HepG2 (cell line): ENCODE data around the gene IMPACT. TPM values are rescaled to one million over a fixed set of nuclear protein-coding genes. Genes with fewer than 3 reads are reported as not detected.

ENCODE experiments used
- AHR ChIP-seq: IDR thresholded peaks from 2 replicates; pipeline ENCODE4 v1.6.1; 2018; ENCODE audit warnings: missing genetic modification reagents, missing compliant biosample characterization
- ARID2 ChIP-seq: sonication (generic); formaldehyde crosslinking; IDR thresholded peaks from 2 replicates; pipeline ENCODE4 v1.8.1; 2022; ENCODE audit warnings: mild to moderate bottlenecking, missing genetic modification reagents, borderline replicate concordance
- DNMT3B ChIP-seq: conservative IDR thresholded peaks from 2 replicates; pipeline ENCODE4 v1.6.1; 2016; ENCODE audit warnings: missing biosample characterization, control low read depth
- HCFC1 ChIP-seq: fragments of 150-350 bp; IDR thresholded peaks from 2 replicates; pipeline ENCODE4 v1.6.1; 2014; ENCODE audit warnings: low read depth, low read length
- HNF4G ChIP-seq, 2 experiments: sonication (generic) in 1 of 2; formaldehyde crosslinking in 1 of 2; IDR thresholded peaks; 2 replicates each; pipeline versions ENCODE4 v1.4.0 to v1.6.1; 2011 to 2020; ENCODE audit warnings: borderline replicate concordance in 2 of 2, low read depth in 2 of 2, mild to moderate bottlenecking in 2 of 2, low read length in 1 of 2, missing genetic modification reagents in 1 of 2, moderate library complexity in 1 of 2
- IKZF5 ChIP-seq: IDR thresholded peaks from 2 replicates; pipeline ENCODE4 v1.6.1; 2018; ENCODE audit warnings: missing genetic modification reagents, mild to moderate bottlenecking, missing compliant biosample characterization
- IRF9 ChIP-seq: sonication (generic); formaldehyde crosslinking; IDR thresholded peaks from 2 replicates; pipeline ENCODE4 v1.8.0; 2022; ENCODE audit warnings: missing genetic modification reagents, mild to moderate bottlenecking, borderline replicate concordance
- NR2C2 ChIP-seq: sonication (generic); formaldehyde crosslinking; IDR thresholded peaks from 2 replicates; pipeline ENCODE4 v1.4.0; 2020; ENCODE audit warnings: missing genetic modification reagents, mild to moderate bottlenecking, moderate library complexity, borderline replicate concordance
- NRL ChIP-seq: sonication (generic); formaldehyde crosslinking; IDR thresholded peaks from 2 replicates; pipeline ENCODE4 v1.5.0; 2020; ENCODE audit warnings: missing genetic modification reagents, mild to moderate bottlenecking, moderate library complexity, borderline replicate concordance
- TCF12 ChIP-seq, 2 experiments: fragments of 450-650 bp in 1 of 2; sonication (generic) in 1 of 2; formaldehyde crosslinking in 1 of 2; IDR thresholded peaks; 2 replicates each; pipeline versions ENCODE4 v1.6.1 to v1.8.0; 2017 to 2022; ENCODE audit warnings: antibody characterized with exemption in 1 of 2, mild to moderate bottlenecking in 1 of 2, missing genetic modification reagents in 1 of 2, moderate library complexity in 1 of 2
- ZBED4 ChIP-seq: sonication (generic); formaldehyde crosslinking; IDR thresholded peaks from 2 replicates; pipeline ENCODE4 v1.4.0; 2020; ENCODE audit warnings: missing genetic modification reagents, borderline replicate concordance
- ZBTB10 ChIP-seq: sonication (generic); formaldehyde crosslinking; IDR thresholded peaks from 2 replicates; pipeline ENCODE4 v1.4.0; 2020; ENCODE audit warnings: missing genetic modification reagents, borderline replicate concordance
- ZFYVE20 ChIP-seq: sonication (generic); formaldehyde crosslinking; IDR thresholded peaks from 2 replicates; pipeline ENCODE4 v1.8.0; 2023; ENCODE audit warnings: low read depth, mild to moderate bottlenecking, moderate library complexity, missing genetic modification reagents, borderline replicate concordance
- ZNF253 ChIP-seq: sonication (generic); formaldehyde crosslinking; IDR thresholded peaks from 2 replicates; pipeline ENCODE4 v1.8.0; 2022; ENCODE audit warnings: mild to moderate bottlenecking, missing genetic modification reagents, borderline replicate concordance
- ZNF543 ChIP-seq: sonication (generic); formaldehyde crosslinking; IDR thresholded peaks from 2 replicates; pipeline ENCODE4 v1.4.0; 2020; ENCODE audit warnings: mild to moderate bottlenecking, missing genetic modification reagents
- ZNF678 ChIP-seq: sonication (generic); formaldehyde crosslinking; IDR thresholded peaks from 2 replicates; pipeline ENCODE4 v1.4.0; 2020; ENCODE audit warnings: mild to moderate bottlenecking, missing genetic modification reagents
- ZNF816 ChIP-seq: sonication (generic); formaldehyde crosslinking; IDR thresholded peaks from 2 replicates; pipeline ENCODE4 v1.8.0; 2022; ENCODE audit warnings: missing genetic modification reagents, mild to moderate bottlenecking, borderline replicate concordance
- ZSCAN25 ChIP-seq: sonication (generic); formaldehyde crosslinking; IDR thresholded peaks from 2 replicates; pipeline ENCODE4 v1.8.0; 2022; ENCODE audit warnings: mild to moderate bottlenecking, missing genetic modification reagents
- polyA plus RNA-seq, 8 experiments: library from polyadenylated mRNA; depleted of rRNA in 3 of 8; stranded (reverse) in 7 of 8; unstranded in 1 of 8; fragments of >200 nt; fragmentation: Illumina TruSeq in 4 of 8; extraction: Trizol in 4 of 8; gene quantifications; 2 replicates each; pipeline versions ENCODE4 v1.2.1 to v1.2.3, GENCODE V29; 2011 to 2016; ENCODE audit warnings: low read depth in 4 of 8, missing spikeins in 1 of 8, mixed read lengths in 1 of 8; ENCODE audit not compliant: insufficient read depth in 1 of 8
- total RNA-seq, 5 experiments: library from RNA; depleted of rRNA; stranded (reverse); fragments of >200 nt; fragmentation: Illumina TruSeq; extraction: Trizol; gene quantifications; 2 replicates each; pipeline ENCODE4 v1.2.3, GENCODE V29; 2016; ENCODE audit warnings: low read depth in 1 of 5

IMPACT gene
- total and polyA plus RNA-seq, 2 of the 13 experiments (the other 11 are each of a cell fraction or from before 2014, with no cell fraction given): 5.0 to 7.7 TPM

GRCh38 chr18:24426398-24427294, at the start of gene IMPACT (continued):
- TF ChIP-seq ZBED4 (CRISPR knock-in tag): no peak
- TF ChIP-seq NR2C2 (CRISPR knock-in tag): peak; percentile 100
- TF ChIP-seq AHR (CRISPR knock-in tag): no peak
- TF ChIP-seq ZSCAN25 (CRISPR knock-in tag): no peak
- TF ChIP-seq DNMT3B (CRISPR knock-in tag): no peak
- TF ChIP-seq ZFYVE20 (CRISPR knock-in tag): no peak
- peak; percentile 43; the same call in 1 of the 2 replicates for TF ChIP-seq ZNF678
- no peak; the same call in 1 of the 2 replicates for TF ChIP-seq ZNF816 (CRISPR knock-in tag)
- TF ChIP-seq HCFC1: peak; percentile 27; the same call in 1 of the 2 replicates
- peak; percentile 20; the same call in 1 of the 2 replicates for TF ChIP-seq IKZF5
- no peak for TF ChIP-seq ZNF253 (CRISPR knock-in tag)
- TF ChIP-seq TCF12 (IDR thresholded peaks at IDR 0.05): no peak
- peak; percentile 40; the same call in 1 of the 2 replicates for TF ChIP-seq TCF12 (CRISPR knock-in tag; IDR thresholded peaks at IDR 0.05)
- TF ChIP-seq ARID2 (CRISPR knock-in tag): no peak
- TF ChIP-seq NRL (CRISPR knock-in tag): no peak
- no peak; the same call in 1 of the 2 replicates for TF ChIP-seq IRF9 (CRISPR knock-in tag)
- no peak for TF ChIP-seq ZNF543 (CRISPR knock-in tag)
- no peak for TF ChIP-seq HNF4G (IDR thresholded peaks at IDR 0.05; ENCODE audit: borderline replicate concordance, low read depth, low read length)
- TF ChIP-seq HNF4G (CRISPR knock-in tag; IDR thresholded peaks at IDR 0.05; ENCODE audit: borderline replicate concordance, low read depth): no peak
- no peak for TF ChIP-seq ZBTB10 (CRISPR knock-in tag)
